Measurements from ENCODE around the gene BCL2L13.

Gene BCL2L13

DNA sequence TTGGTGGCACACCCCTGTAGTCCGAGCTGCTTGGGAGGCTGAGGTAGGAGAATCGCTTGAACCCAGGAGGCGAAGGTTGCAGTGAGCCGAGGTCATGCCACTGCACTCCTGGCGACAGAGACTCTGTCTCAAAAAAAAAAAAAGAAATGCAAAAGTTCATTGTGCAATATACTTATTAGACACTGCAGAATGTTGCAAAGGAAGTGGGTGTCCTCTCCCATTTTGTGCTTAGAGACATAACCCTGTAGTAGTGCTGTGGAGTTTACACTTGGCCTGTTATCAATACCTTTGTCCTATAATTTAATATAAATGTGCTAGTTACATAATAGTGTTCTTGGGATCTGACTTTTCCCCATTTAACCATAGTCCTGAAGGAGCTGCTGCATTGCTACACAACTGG is 9.4 kb downstream of the BCL2L13 start:
- peaks cover 13% of the 10 kb centered on the region for H3K36me3 ChIP-seq (ENCODE audit: low read depth)
- H3K27me3 ChIP-seq (ENCODE audit: insufficient read depth, poor library complexity, severe bottlenecking): no peaks in the 10 kb centered on the region
- no peaks in the 10 kb centered on the region for H3K9me3 ChIP-seq (ENCODE audit: severe bottlenecking)
- no peak overlapping the region for H3K27ac ChIP-seq (ENCODE audit: poor library complexity, severe bottlenecking)
- ATAC-seq (ENCODE audit: low read depth) (no peak), DNase-seq (ENCODE audit: low spot score) (no peak)
- peaks cover 6% of the 10 kb centered on the region for H3K4me1 ChIP-seq (ENCODE audit: insufficient read depth, poor library complexity, severe bottlenecking)
- H3K4me3 ChIP-seq (ENCODE audit: severe bottlenecking): no peak overlapping the region
- TF ChIP-seq, protein P1, sequence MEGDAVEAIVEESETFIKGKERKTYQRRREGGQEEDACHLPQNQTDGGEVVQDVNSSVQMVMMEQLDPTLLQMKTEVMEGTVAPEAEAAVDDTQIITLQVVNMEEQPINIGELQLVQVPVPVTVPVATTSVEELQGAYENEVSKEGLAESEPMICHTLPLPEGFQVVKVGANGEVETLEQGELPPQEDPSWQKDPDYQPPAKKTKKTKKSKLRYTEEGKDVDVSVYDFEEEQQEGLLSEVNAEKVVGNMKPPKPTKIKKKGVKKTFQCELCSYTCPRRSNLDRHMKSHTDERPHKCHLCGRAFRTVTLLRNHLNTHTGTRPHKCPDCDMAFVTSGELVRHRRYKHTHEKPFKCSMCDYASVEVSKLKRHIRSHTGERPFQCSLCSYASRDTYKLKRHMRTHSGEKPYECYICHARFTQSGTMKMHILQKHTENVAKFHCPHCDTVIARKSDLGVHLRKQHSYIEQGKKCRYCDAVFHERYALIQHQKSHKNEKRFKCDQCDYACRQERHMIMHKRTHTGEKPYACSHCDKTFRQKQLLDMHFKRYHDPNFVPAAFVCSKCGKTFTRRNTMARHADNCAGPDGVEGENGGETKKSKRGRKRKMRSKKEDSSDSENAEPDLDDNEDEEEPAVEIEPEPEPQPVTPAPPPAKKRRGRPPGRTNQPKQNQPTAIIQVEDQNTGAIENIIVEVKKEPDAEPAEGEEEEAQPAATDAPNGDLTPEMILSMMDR (IDR thresholded peaks at IDR 0.05; ENCODE audit: poor library complexity, severe bottlenecking): no peak

DNA sequence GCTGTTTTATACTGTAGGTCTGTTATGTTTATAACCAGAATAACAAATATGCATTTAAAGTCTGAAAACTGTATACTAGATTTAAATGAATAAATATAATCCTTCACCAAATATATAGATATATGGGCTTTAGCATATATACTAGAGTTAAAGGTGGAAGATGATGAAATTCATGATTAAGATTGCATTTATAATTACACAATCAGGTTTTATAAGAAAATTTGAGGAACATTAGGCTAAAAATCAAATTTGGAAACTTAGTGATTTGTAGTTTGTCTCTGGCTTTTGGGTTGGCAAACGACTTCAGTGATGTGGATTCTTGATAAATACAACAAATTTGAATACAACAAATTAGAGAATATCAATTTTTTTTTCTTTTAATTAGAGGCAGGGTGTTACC is 10.0 kb downstream of the BCL2L13 start:
- H3K9me3 ChIP-seq (ENCODE audit: severe bottlenecking): no peaks in the 10 kb centered on the region
- ATAC-seq (ENCODE audit: low read depth): no peak
- no peaks in the 10 kb centered on the region for H3K27me3 ChIP-seq (ENCODE audit: insufficient read depth, poor library complexity, severe bottlenecking)
- no peak overlapping the region for H3K4me3 ChIP-seq (ENCODE audit: severe bottlenecking)
- H3K27ac ChIP-seq (ENCODE audit: poor library complexity, severe bottlenecking): no peak overlapping the region
- DNase-seq (ENCODE audit: low spot score): no peak
- TF ChIP-seq, protein P1 (IDR thresholded peaks at IDR 0.05; ENCODE audit: poor library complexity, severe bottlenecking): no peak
- H3K36me3 ChIP-seq (ENCODE audit: low read depth): peaks cover 13% of the 10 kb centered on the region
- peaks cover 6% of the 10 kb centered on the region for H3K4me1 ChIP-seq (ENCODE audit: insufficient read depth, poor library complexity, severe bottlenecking)

DNA sequence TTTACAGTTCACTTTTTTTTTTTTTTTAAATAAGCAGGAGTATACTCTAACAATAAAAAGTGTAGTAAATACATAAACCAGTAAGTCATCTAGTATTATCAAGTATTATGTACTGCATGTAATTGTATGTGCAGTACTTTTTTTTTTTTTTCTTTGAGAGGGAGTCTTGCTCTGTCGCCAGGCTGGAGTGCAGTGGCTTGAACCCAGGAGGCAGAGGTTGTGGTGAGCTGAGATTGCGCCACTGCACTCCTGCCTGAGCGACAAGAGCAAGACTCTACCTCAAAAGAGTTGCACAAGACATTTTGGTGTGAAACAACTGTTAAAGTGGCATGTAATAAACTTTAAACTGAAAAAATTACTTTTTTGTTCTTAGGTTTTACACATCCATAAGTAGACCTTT is 16.7 kb downstream of the BCL2L13 start:
- peaks cover 50% of the 10 kb centered on the region for H3K36me3 ChIP-seq (ENCODE audit: low read depth)
- no peaks in the 10 kb centered on the region for H3K4me1 ChIP-seq (ENCODE audit: insufficient read depth, poor library complexity, severe bottlenecking)
- H3K27me3 ChIP-seq (ENCODE audit: insufficient read depth, poor library complexity, severe bottlenecking): no peaks in the 10 kb centered on the region
- no peak overlapping the region for H3K4me3 ChIP-seq (ENCODE audit: severe bottlenecking)
- TF ChIP-seq, protein P1 (IDR thresholded peaks at IDR 0.05; ENCODE audit: poor library complexity, severe bottlenecking): no peak
- H3K27ac ChIP-seq (ENCODE audit: poor library complexity, severe bottlenecking): no peak overlapping the region
- no peak for ATAC-seq (ENCODE audit: low read depth)
- no peaks in the 10 kb centered on the region for H3K9me3 ChIP-seq (ENCODE audit: severe bottlenecking)
- DNase-seq (ENCODE audit: low spot score): no peak

DNA sequence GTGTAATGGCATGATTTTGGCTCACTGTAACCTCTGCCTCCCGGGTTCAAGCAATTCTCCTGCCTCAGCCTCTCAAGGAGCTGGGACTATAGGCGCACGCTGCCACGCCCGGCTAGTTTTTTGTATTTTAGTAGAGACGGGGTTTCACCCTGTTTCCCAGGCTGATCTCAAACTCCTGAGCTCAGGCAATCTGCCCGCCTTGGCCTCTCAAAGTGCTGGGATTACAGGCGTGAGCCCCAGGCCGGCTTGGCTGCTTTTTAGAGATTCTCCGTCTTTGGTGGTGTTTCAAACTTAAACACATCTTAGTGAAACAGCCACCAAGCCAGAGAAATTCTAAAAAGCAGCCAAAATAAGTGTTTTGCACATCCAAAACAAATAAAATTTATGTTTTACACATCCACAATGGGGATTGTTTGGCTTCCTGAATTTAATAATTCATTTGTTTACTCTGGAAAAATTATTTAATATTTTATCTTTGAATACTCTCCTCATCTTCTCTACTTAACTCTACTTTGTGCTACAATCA is 18.4 kb downstream of the BCL2L13 start:
- Histone ChIP-seq H3K27ac (ENCODE audit: poor library complexity, severe bottlenecking) (no peak overlapping the region), H3K36me3 (ENCODE audit: low read depth) (peaks cover 65% of the 10 kb centered on the region), H3K27me3 (ENCODE audit: insufficient read depth, poor library complexity, severe bottlenecking) (no peaks in the 10 kb centered on the region), H3K4me3 (ENCODE audit: severe bottlenecking) (no peak overlapping the region), H3K4me1 (ENCODE audit: insufficient read depth, poor library complexity, severe bottlenecking) (no peaks in the 10 kb centered on the region), H3K9me3 (ENCODE audit: severe bottlenecking) (no peaks in the 10 kb centered on the region)
- ATAC-seq (ENCODE audit: low read depth) (no peak), DNase-seq (ENCODE audit: low spot score) (no peak)
- TF ChIP-seq, protein P1 (IDR thresholded peaks at IDR 0.05; ENCODE audit: poor library complexity, severe bottlenecking): no peak

DNA sequence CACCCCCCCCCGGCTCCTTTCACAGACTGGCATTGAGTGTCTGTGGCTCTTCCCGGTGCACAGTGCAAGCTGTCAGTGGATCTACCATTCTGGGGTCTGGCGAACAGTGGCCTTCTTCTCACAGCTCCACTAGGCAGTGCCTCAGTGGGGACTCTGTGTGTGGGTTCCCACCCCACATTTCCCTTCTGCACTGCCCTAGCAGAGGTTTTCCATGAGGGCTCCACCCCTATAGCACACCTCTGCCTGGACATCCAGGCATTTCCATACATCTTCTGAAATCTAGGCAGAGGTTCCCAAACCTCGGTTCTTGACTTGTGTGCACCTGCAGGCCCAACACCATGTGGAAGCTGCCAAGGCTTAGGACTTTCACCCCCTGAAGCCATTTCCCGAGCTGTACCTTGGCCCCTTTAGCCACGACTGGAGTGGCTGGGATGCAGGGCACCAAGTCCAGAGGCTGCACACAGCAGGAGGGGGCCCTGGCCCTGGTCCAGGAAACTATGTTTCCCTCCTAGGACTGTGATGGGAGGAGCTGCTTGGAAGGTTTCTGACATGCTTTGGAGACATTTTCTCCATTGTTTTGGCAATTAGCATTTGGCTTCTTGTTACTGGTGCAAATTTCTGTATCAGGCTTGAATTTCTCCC is 26.0 kb downstream of the BCL2L13 start:
- no peak for DNase-seq (ENCODE audit: low spot score)
- H3K9me3 ChIP-seq (ENCODE audit: severe bottlenecking): no peaks in the 10 kb centered on the region
- no peaks in the 10 kb centered on the region for H3K27me3 ChIP-seq (ENCODE audit: insufficient read depth, poor library complexity, severe bottlenecking)
- TF ChIP-seq, protein P1 (IDR thresholded peaks at IDR 0.05; ENCODE audit: poor library complexity, severe bottlenecking): no peak
- no peak overlapping the region for H3K4me3 ChIP-seq (ENCODE audit: severe bottlenecking)
- H3K36me3 ChIP-seq (ENCODE audit: low read depth): peaks cover 65% of the 10 kb centered on the region
- ATAC-seq (ENCODE audit: low read depth): no peak
- no peaks in the 10 kb centered on the region for H3K4me1 ChIP-seq (ENCODE audit: insufficient read depth, poor library complexity, severe bottlenecking)
- no peak overlapping the region for H3K27ac ChIP-seq (ENCODE audit: poor library complexity, severe bottlenecking)
